OCI-LY3 (cell line): Measurements from ENCODE around the gene ANO10.

ENCODE experiments used
- EZH2phosphoT487 ChIP-seq: fragments of 200-600 bp; shearing (Covaris generic); IDR thresholded peaks from 2 replicates; pipeline ENCODE4 v1.6.1; 2018; ENCODE audit warnings: antibody characterized with exemption, mixed run types, low read depth
- TF ChIP-seq, protein P1 (sequence below): fragments of 200-600, 300-600 bp; sonication (generic); IDR thresholded peaks from 2 replicates; pipeline ENCODE4 v1.5.1; 2014; ENCODE audit warnings: antibody characterized with exemption, low read length, low read depth

DNA sequence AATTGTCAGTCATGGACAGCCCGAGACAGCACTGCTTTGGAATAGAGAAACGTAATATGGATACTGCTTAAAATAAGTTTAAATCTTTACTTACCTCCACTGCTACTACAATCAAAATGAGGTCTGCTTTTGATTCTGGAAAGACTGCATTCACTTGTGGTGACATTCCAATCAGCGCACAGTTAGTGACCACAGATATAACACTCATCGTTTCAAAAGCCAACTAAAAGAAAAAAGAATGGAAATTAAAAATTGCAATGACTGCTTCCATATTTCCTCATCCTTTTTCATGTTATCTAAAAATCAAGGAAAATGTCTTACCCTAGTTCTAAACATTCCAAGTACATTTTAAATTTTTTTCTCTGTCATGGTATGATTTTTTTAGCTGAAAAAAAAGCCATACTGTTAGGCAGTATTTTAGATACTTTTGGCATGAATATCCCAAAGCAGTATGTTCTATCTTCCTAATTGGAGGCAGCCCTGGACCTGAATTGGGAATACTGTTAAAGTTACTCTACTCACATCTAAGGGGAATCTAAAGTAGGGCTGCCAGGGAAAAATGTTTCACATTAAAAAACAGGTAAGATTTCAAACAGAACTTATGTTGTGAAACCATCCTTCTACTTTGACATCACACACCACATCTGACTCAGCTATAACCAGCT lies 72.1 kb downstream of the ANO10 start:
- TF ChIP-seq, protein P1, sequence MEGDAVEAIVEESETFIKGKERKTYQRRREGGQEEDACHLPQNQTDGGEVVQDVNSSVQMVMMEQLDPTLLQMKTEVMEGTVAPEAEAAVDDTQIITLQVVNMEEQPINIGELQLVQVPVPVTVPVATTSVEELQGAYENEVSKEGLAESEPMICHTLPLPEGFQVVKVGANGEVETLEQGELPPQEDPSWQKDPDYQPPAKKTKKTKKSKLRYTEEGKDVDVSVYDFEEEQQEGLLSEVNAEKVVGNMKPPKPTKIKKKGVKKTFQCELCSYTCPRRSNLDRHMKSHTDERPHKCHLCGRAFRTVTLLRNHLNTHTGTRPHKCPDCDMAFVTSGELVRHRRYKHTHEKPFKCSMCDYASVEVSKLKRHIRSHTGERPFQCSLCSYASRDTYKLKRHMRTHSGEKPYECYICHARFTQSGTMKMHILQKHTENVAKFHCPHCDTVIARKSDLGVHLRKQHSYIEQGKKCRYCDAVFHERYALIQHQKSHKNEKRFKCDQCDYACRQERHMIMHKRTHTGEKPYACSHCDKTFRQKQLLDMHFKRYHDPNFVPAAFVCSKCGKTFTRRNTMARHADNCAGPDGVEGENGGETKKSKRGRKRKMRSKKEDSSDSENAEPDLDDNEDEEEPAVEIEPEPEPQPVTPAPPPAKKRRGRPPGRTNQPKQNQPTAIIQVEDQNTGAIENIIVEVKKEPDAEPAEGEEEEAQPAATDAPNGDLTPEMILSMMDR = no peak
- TF ChIP-seq EZH2phosphoT487 = no peak
